GM18505 (cell line): Measurements from ENCODE around the gene HOXA4.

Experiments
- ATAC-seq: cut with Tn5 transposase; IDR thresholded peaks from one replicate; pipeline ENCODE4 v1.9.1; 2021; ENCODE audit not compliant: unreplicated experiment
- POLR2A ChIP-seq: IDR thresholded peaks from 4 replicates; pipeline ENCODE4 v1.6.1; 2011; ENCODE audit warnings: borderline replicate concordance; ENCODE audit not compliant: insufficient read depth, insufficient read length; ENCODE audit errors: extremely low read depth

The HOXA4 gene

DNA sequence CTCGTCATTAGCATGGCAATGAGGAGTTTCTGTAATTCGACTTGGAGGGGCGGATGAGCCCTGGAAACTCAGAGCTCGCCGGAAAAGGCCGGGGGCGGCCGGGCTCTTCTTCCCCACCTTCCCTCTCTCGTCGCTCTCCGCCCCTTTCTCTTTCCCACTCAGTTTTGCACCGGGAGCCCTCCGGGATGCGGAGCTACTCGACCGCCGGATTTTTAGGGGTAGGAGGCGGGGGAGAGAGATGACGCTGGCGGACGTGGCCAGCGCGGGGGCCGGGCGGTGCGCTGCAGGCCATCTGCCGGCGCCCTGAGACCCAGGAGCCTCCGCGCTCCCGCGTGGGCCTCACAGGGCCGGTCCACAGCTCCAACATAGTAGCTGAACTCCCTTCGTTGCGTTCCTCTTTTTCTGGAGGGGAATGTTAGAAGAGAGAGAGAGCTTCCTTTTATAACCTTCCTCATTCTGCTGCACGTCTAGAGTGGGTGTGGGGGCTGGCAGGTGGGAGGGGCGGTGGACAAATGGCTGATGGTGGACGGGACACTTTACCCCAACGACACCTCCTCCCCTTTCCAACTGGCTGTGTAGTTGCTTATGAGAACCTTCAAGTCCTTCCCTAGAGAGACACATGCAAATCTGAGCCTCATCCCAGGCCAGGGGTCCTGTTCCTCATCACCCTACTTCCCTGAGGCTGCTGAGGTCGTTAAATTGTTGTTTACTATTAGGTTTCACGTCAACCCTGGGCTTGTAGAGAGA, 33.6 kb downstream of the HOXA4 start:
- ATAC-seq, result no peak

GRCh38 chr7:27095897-27096767, 34.4 kb downstream of the HOXA4 start, which contains the start of gene HOXA1:
Gene HOXA1 (minus strand): TSS chr7:27096000. CDS start chr7:27095912, 88 bp downstream.
- peak; percentile 65 for TF ChIP-seq POLR2A
- peak; percentile 81 for ATAC-seq

More for the DNA sequence above, 33.6 kb downstream of the HOXA4 start:
- TF ChIP-seq POLR2A, result no peak

GRCh38 chr7:27095050-27095896, 35.3 kb downstream of the HOXA4 start:
- no peak for TF ChIP-seq POLR2A
- no peak for ATAC-seq

GRCh38 chr7:27094304-27095049, 36.1 kb downstream of the HOXA4 start:
- no peak for TF ChIP-seq POLR2A
- no peak for ATAC-seq

DNA sequence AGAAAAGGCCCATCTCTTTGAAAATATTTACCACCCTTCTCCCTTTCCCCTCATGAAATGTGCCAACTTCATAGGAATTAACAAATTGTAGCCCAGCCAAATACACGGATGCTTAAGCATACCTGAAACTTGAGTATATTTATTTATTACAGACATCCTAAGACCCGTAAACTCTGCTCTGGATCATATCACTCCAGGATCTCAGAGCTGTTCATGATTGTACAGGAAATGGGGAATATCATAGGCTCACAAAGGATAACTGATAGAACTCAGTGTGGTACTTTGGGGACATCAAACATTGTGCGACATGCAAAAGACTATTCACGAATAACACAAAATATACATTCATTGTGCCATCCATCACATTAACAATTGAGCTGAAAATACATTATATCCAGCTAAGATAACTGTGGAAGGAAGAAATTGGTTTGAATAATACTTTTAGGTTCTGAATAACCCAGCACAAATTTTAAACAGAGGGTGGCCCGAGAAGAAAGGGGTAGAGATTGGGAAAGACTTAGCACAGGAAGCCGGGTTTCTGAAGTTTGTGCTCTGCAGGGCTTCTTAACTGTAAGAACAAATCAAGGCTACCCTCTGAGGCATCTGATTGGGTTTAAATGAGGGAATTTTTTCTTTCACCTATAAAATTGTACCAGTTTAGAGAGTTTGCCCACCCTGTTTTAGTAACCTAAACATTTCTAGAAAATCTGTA, 37.2 kb downstream of the HOXA4 start:
- ATAC-seq, result no peak
- no peak for TF ChIP-seq POLR2A

- TF ChIP-seq POLR2A, result no peak
- no peak for ATAC-seq
Measured at GRCh38 chr7:27092819-27093110, 37.8 kb downstream of the HOXA4 start.

DNA sequence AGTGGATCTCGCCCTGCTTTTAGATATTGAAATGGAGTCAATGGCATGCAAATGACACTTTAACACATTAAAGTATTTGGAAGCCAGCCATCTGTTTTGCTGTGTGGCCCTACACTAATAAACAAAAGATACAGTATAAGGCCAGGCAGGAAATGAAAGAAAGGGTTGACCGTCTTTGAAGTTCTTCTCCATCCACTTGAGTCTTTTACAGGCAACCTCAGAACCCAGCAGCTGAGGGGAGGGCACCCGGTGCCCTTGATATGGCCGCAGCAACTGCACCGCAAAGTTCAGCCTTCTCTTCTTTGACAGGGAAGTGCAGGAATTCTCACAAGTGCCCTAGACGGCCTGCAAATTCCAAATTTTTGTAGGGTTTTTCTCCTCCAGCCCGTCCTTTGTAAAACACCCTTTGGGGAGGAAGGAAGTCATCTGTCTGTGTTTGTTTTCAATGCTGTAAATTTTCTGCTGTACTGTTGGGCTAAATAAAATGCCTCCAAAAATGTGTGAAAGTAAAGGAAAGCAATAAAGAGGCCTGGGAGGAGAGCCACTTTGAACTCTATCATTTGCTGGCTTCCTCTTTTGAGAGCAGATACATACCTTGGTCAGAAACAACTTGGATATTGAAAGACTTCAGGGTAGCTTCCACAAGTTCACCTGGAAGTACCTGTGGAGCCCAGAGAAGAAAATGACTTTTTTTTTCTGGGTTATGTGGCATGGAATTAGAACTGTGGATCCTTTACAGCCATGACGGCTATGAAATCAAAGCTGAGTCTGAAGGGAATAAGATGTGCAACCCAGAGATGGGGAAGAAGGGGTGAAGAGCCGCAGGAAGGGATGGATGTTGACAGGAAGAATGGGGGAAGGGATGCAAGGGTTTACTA, 38.4 kb downstream of the HOXA4 start:
- TF ChIP-seq POLR2A, result no peak
- no peak for ATAC-seq

DNA sequence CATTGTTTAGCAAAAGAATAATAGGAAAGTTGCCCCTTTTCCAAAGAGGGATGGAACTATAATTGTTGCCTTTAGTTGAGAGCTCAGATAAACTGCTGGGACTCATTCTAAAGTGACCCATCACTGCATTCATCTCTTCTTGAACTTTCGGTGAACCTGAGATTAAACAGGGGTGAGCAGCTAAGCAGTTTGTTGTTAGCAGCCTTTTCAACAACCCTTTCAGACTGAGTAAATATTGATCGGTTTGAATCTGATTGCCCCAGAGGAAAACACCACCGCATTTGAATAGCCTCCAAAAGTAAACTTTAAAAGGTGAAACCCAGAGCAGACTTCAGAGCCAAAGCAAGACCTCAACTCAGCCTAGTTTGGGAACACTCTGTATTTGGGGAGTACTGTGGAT, 39.5 kb downstream of the HOXA4 start:
- ATAC-seq, result no peak
- TF ChIP-seq POLR2A, result no peak

DNA sequence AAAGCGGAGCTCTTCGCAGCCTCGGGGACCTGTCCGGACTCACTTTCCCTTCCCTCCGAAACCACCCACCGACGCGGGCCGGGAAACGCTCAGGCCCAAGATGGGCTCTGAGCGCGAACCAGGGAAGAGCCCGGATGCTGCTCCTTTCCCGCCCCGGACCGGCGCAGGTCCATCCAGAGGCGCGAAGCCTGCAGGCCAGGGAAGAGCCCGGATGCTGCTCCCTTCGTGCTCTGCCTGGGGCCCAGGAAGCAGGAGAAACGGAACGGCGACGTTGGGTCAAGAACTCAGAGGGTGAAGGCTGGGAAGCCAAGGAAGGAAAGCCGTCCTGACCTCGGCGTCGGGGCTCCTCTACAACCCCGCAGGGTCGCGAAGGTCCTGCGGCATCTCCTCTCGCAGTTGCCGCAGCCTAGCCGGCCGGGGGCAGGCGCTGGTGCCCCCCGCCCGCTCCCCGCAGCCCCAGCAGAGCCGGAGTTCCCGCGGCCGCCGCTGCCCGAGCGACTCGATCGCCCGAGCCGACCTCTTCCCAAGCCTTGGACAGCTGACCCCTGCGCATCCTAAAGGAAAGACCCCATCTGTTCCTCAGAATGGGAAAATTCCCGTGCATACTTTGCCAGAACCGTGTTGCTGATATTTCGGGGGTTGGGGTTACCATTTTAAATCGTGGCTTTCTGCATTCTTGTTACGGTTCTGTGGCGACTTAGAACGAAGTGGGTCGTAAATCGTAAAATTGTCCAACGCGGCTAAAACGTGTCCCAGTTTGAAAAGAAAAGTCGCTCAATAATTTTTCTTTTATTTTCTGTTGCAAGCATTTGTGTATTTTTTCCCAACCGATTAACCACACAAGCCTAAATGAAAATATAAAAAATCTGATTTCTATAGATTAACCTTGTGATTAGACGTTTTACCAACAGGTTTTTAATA, 42.3 kb downstream of the HOXA4 start:
- no peak for ATAC-seq
- no peak for TF ChIP-seq POLR2A

DNA sequence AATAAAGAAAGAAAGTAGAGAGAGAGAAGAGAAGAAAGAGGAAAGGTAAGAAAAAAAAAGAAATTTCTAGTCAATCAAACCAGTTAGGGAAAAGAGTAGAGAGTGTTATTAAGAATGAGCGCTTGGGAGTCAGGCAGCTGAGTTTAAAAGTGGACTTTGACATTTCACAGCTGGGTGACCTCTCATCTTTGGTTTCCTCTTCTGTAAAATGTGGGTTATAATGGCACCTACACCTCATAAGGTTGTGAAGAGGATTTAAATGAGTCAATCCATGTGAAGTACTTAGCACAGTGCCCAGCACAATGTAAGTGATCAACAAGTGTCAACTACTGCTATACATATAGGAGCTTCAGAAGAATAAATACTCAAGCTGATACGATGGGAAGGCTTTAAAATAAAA, 46.9 kb downstream of the HOXA4 start:
- no peak for ATAC-seq
- no peak for TF ChIP-seq POLR2A
